Measurements from ENCODE around the gene CLPX. TPM values are rescaled to one million over a fixed set of nuclear protein-coding genes. Genes with fewer than 3 reads are reported as not detected.

CLPX gene
- total RNA-seq, 1 donor from 2014 or later, result 62.8 TPM

DNA sequence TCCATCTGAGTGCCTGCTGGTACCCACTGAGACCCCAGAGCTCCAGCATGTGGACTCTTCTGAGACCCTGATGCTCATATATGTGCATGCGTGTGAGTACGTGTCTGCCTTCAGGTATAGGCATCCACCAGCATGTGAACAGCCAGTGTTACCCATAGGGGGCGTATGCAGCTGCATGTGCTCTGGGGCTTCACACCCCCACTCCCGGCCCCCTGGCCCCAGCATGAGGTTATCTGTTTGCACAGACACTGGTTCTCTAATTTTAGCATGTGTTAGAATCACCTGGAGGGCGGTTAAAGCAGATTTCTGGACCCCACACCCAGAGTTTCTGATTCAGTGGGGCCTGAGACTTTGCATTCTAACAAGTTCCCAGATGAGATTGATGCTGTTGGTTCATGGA lies 27.0 kb upstream of the CLPX start:
- Mint-ChIP-seq H3K27ac (no peak overlapping the region), H3K4me1 (peaks cover 4% of the 10 kb centered on the region), H3K27me3 (no peaks in the 10 kb centered on the region), H3K36me3 (ENCODE audit: low read depth) (no peaks in the 10 kb centered on the region), H3K4me3 (no peak overlapping the region), H3K9me3 (no peaks in the 10 kb centered on the region)
- intact Hi-C loops (cut with micrococcal nuclease), result no loop called here
- peak; percentile 75 for DNase-seq

DNA sequence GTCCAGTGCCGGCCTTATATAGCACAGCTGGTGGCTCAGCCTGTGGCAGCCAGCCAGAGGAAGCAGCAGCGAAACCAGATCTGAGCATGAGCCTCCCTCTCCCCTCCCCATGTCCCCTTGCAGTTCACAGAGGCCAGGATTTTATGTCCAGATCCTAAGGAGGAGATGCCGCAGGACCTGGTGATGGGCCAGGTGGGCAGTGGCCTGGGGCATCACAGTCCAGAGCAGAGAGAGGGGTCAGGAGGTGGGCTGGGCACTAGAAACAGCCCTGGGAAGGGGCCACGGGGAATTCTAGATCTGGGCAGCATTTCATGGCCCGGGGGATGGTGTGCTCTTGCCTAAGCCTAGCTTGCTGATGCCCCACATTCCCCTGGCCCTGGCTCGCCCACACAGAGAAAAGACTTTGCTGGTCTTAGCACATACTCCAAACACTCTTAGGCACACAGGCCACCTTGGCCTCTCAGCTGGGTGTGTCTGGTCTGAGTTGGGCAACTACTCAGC lies 26.4 kb upstream of the CLPX start:
- H3K36me3 Mint-ChIP-seq (ENCODE audit: low read depth), result no peaks in the 10 kb centered on the region

DNA sequence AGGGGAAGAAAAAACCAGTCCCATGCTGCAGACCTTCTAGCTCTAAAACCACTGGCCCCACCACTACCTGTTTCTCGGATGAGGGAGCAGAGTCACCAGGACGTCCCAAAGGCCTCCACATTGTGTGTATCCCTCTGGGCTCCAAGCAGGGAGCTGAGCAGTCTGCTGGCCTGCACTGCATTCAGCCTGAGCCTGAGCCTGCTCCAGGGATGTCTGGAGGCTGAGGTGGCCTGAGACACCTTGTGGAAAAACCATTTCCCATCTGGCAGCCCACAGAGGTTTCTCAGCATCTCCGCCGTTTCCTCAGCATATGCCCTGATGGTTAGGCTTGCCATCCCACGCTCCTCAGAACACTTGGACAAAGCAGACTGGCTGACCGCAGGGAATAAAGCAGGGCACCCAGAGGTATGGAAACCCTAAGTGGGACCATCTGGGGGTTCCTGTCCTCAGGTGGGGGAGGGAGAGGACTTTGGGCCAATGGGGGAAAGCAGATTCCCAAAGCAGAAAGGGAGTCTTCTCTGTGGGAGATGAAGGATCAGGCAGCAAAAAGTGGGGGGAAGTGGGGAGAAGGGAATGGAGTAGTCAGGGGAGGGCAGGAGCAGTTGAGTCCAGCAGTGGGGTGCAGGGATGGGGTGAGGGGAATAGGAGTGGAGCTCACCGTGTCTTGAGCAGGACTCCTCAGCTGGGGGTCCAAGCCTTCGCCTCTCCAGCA lies 25.8 kb upstream of the CLPX start, which contains the start of gene CILP:
Gene CILP, minus strand, starts transcription at position 704 of the 712 bp plus-strand sequence. CDS start 1,718 bp downstream, outside the sequence.
- Mint-ChIP-seq H3K9me3 (no peaks in the 10 kb centered on the region), H3K27ac (no peak within 1 kb of the TSS), H3K4me3 (no peak within 1 kb of the TSS), H3K36me3 (ENCODE audit: low read depth) (no peaks in the 10 kb centered on the region), H3K4me1 (peaks cover 4% of the 10 kb centered on the region), H3K27me3 (no peaks in the 10 kb centered on the region)
- no peak for DNase-seq
- intact Hi-C loops (cut with micrococcal nuclease), result no loop called here

More for the DNA sequence above, 26.4 kb upstream of the CLPX start:
- no peaks in the 10 kb centered on the region for H3K27me3 Mint-ChIP-seq
- no peak for DNase-seq
- intact Hi-C loops (cut with micrococcal nuclease), result no loop called here
- no peak overlapping the region for H3K27ac Mint-ChIP-seq
- H3K4me3 Mint-ChIP-seq, result no peak overlapping the region
- H3K9me3 Mint-ChIP-seq, result no peaks in the 10 kb centered on the region
- H3K4me1 Mint-ChIP-seq, result peaks cover 4% of the 10 kb centered on the region

DNA sequence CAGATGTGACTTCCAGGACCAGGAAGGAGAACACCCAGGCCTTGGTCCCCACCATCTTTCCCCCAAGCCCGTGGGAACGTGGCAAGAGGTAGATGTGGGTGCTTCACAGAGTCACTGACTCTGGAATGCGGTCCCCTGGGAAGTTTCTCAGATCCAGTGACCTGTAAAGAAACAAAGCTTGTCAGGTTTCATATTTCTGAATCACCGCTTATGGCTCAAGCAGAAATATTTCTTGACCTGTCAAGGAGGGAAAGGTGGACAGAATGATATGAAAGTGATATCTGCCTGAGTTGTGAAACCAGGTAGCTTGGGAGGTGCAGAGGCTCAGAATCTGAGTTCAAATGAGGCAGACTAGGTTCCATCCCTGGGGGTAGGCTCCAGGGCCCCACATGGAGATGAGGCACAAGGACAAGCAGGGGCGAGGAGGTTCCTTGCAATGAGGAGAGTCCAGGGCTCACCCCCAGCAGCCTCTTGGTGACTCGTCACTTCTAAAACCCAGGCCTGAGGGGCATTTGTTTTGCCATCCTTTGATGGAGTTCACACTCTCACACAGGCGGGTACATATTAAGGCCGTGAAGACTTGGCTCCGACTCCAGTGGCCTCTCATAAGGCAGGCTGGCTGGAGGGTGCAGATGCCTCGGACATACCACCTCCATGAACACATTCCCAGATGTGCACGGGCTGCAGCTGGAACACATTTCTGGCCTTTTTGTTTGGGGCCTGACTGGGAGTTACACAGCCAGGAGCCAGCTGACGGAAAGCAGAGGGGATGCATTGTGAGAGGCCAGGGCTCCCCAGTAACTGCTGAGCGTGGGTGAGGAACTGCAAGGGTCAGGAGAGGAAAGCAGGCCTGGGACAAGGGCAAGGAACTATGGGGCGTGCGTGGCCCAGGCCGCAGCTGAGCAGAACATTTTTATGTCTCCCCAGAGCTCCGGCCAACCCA lies 24.8 kb upstream of the CLPX start:
- intact Hi-C loops (cut with micrococcal nuclease), result no loop called here
- Mint-ChIP-seq H3K4me3 (no peak overlapping the region), H3K27ac (no peak overlapping the region), H3K9me3 (no peaks in the 10 kb centered on the region), H3K27me3 (no peaks in the 10 kb centered on the region), H3K36me3 (ENCODE audit: low read depth) (no peaks in the 10 kb centered on the region), H3K4me1 (peaks cover 4% of the 10 kb centered on the region)
- DNase-seq, result no peak

DNA sequence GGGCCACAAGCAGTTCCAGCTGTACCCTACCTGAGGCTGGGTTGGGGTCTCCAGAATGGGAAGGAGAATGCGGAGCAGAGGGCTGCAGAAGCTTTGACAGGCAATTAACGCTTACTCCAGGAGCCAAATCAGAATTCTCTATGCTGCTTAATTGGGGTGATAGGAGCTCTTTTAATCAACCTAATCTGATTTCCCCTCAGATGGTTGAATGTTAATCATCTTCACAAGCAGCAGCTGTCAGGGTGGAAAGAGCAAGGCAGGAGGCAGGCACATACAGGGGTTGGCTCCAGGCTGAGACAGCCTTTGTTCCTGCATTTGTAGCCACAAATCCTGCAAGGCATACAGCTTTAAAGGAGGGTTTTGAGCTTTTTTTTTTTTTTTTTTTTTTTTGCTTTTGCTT lies 23.5 kb upstream of the CLPX start:
- Mint-ChIP-seq H3K27ac (no peak overlapping the region), H3K4me3 (no peak overlapping the region), H3K27me3 (peaks cover 3% of the 10 kb centered on the region), H3K36me3 (ENCODE audit: low read depth) (no peaks in the 10 kb centered on the region), H3K9me3 (no peaks in the 10 kb centered on the region), H3K4me1 (peaks cover 4% of the 10 kb centered on the region)
- intact Hi-C loops (cut with micrococcal nuclease), result no loop called here
- DNase-seq, result no peak

DNA sequence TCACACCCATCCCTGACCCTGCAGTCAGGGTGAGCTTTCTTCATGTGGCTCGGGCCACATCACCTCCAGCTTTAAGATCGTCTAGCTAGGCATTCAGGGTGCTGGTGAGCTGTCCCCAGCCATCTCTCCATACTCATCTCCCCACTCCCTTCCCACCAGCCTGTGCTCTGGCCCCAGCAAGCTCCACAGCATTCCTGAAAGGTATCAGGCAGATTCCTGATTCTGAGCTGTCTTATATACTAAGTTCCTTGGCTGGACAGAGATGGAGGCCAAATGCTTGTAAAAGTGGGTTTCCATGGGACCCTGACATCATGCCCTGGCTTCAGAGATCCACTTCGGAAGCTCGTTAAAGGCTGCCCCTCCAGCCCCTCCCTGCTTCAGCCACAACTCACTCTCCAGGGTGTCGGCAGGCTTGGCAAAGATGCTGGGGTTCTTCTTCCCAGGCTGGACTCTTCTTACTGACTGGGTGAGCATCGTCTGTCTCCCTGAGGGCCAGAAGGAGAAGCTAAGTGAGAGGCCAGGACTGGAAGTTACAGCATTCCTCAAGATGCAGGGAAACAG lies 22.2 kb upstream of the CLPX start:
- peaks cover 4% of the 10 kb centered on the region for H3K27me3 Mint-ChIP-seq
- intact Hi-C loops (cut with micrococcal nuclease), result no loop called here
- peaks cover 4% of the 10 kb centered on the region for H3K4me1 Mint-ChIP-seq
- H3K9me3 Mint-ChIP-seq, result no peaks in the 10 kb centered on the region
- H3K36me3 Mint-ChIP-seq (ENCODE audit: low read depth), result no peaks in the 10 kb centered on the region
- DNase-seq, result no peak
- H3K27ac Mint-ChIP-seq, result no peak overlapping the region
- H3K4me3 Mint-ChIP-seq, result no peak overlapping the region

DNA sequence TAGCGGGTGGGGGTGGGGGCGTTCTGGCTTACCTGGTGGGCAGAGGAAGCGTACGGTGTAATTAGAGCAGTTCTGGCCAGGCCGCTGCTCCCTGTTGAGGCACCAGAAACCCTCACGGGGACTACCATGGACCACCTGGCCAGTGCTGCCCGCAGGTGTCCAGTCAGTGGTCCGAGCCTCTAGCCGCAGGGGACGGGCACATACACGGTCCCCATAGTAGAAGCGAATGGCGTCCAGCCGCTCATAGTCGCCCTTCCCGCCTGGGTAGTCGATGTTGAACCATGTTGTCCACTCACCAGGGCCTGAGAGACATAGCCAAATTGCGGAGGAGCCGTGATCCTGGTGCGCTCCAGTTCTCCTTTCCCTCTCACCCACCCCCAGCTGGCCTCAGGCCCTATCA lies 21.6 kb upstream of the CLPX start:
- H3K27me3 Mint-ChIP-seq, result peaks cover 4% of the 10 kb centered on the region
- no peak overlapping the region for H3K27ac Mint-ChIP-seq
- no peak for DNase-seq
- no peaks in the 10 kb centered on the region for H3K9me3 Mint-ChIP-seq
- H3K4me3 Mint-ChIP-seq, result no peak overlapping the region
- no peaks in the 10 kb centered on the region for H3K4me1 Mint-ChIP-seq
- H3K36me3 Mint-ChIP-seq (ENCODE audit: low read depth), result no peaks in the 10 kb centered on the region
- intact Hi-C loops (cut with micrococcal nuclease), result no loop called here

DNA sequence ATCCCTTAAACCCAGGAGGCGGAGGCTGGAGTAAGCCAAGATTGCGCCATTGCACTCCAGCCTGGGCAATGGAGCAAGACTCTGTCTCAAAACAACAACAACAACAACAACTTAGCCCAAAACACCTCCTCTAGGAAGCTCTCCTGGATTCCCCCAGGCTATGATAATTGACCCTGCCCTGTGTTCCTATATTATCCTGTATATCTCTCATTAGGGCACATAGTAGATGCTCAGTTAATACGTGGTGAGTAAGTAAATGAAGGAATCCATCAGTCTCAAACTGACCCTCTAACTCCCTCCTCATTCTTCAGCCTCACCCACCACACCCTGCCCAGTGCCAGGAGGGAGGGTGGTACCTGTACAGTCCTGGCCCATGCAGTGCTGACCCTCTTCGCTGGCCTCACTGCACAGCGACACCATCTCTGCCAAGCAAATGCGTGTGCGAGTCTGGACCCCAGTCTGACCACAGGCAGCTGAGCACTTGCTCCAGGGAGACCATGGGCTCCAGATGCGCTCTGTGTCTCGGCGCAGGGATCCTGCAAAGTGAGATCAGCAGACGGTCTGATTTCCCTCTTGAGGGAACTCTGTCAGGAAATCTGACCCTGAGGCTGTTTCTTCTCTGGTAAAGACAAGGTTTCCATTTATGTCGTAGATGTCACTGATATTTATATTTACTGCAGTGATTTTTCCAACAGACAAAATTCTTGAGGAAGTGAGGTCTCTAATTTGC lies 20.0 kb upstream of the CLPX start:
- H3K27me3 Mint-ChIP-seq, result peaks cover 12% of the 10 kb centered on the region
- no peak overlapping the region for H3K27ac Mint-ChIP-seq
- H3K4me3 Mint-ChIP-seq, result no peak overlapping the region
- no peaks in the 10 kb centered on the region for H3K36me3 Mint-ChIP-seq (ENCODE audit: low read depth)
- H3K9me3 Mint-ChIP-seq, result no peaks in the 10 kb centered on the region
- H3K4me1 Mint-ChIP-seq, result no peaks in the 10 kb centered on the region
- intact Hi-C loops (cut with micrococcal nuclease), result no loop called here
- DNase-seq, result no peak

DNA sequence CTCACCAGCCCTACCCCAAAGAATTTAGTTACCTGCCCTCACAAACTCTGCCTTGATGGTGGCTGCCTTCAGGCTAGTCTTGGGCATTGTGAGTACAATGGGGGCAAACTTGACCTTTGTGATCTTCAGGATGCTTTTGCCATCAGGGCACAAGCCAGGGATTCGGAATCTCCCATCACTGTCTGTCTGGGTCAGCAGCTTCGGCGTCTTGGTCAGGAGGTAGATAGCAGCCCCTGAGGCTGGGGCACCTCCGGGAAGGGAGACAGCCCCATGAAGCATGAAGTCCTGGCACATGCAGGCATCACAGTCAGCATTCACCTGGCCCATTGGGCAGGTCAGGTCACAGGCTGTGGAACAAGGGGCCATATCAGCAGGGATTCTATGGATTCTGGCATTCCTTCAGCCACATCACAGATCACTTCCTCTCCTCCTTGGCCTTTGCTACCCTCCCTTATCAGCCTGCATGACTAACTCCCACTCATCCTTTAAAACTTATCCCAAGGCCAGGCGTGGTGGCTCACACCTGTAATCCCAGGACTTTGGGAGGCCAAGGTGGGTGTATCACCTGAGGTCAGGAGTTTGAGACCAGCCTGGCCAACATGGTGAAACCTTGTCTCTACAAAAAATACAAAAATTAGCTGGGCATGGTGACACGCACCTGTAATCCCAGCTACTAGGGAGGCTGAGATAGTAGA lies 19.2 kb upstream of the CLPX start:
- intact Hi-C loops (cut with micrococcal nuclease), result no loop called here
- Mint-ChIP-seq H3K9me3 (no peaks in the 10 kb centered on the region), H3K36me3 (ENCODE audit: low read depth) (no peaks in the 10 kb centered on the region), H3K4me3 (no peak overlapping the region), H3K4me1 (no peaks in the 10 kb centered on the region), H3K27me3 (peaks cover 12% of the 10 kb centered on the region), H3K27ac (no peak overlapping the region)
- DNase-seq, result no peak

DNA sequence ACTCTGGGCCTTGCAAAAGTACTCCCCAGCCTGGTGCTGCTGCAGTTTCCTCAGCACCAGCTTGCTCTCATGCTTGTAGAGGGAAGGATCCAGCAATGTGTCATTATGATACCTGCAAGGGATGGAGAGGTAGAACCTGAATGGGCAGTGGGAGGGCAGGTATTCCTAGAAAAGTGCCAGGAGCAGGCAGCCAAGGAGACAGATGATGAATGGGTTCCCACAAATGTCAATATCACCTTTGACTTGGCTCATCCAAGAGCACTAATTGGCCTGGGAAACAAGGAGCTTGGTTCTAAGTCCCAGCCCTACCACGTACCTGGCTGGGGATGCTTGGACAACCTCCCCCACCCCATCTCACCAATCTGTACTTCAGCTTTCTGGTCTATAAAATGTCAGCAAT lies 16.8 kb upstream of the CLPX start:
- DNase-seq, result no peak
- intact Hi-C loops (cut with micrococcal nuclease), result no loop called here
- Mint-ChIP-seq H3K4me3 (no peak overlapping the region), H3K36me3 (ENCODE audit: low read depth) (no peaks in the 10 kb centered on the region), H3K9me3 (no peaks in the 10 kb centered on the region), H3K27ac (no peak overlapping the region), H3K4me1 (no peaks in the 10 kb centered on the region), H3K27me3 (peaks cover 12% of the 10 kb centered on the region)

DNA sequence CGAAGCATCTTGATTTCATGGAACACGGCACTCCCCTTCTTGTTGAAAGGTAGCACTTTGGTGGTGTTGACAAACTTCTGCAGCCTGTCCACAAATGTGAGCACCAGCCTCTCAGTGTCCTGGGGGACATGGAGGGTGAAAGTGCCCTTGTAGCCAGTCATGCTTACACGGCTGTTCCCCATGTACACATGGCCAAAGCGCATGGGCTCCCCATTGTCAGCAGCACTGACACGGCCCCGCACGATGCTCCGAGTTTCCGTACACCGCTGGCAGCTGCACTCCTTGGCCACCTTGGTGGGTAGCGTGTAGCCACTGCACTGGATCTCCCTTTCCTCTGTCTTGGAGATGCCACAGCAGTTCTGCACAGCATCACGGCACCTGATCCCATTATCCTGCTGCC lies 13.4 kb upstream of the CLPX start:
- DNase-seq, result no peak
- Mint-ChIP-seq H3K9me3 (no peaks in the 10 kb centered on the region), H3K4me1 (no peaks in the 10 kb centered on the region), H3K4me3 (no peak overlapping the region), H3K27ac (no peak overlapping the region), H3K36me3 (ENCODE audit: low read depth) (no peaks in the 10 kb centered on the region), H3K27me3 (peaks cover 12% of the 10 kb centered on the region)
- intact Hi-C loops (cut with micrococcal nuclease), result no loop called here

DNA sequence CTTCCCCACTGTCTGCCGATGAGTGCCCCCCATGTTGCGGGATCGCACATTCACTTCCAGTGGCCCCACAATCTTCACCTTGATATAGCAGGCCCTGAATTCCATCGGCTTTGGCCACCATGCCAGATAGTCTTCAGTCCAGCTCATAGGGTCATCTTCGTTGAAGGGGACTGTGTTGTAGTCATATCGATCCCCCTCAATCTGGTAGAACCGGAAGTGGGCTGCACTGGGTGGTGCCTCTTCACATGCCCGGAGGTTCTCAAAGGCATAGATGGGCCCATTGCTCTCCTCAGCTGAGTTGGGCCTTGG lies 12.1 kb upstream of the CLPX start:
- no peak overlapping the region for H3K27ac Mint-ChIP-seq
- peaks cover 12% of the 10 kb centered on the region for H3K27me3 Mint-ChIP-seq
- no peaks in the 10 kb centered on the region for H3K36me3 Mint-ChIP-seq (ENCODE audit: low read depth)
- no peak overlapping the region for H3K4me3 Mint-ChIP-seq
- no peaks in the 10 kb centered on the region for H3K9me3 Mint-ChIP-seq
- DNase-seq, result no peak
- H3K4me1 Mint-ChIP-seq, result no peaks in the 10 kb centered on the region
- intact Hi-C loops (cut with micrococcal nuclease), result no loop called here

DNA sequence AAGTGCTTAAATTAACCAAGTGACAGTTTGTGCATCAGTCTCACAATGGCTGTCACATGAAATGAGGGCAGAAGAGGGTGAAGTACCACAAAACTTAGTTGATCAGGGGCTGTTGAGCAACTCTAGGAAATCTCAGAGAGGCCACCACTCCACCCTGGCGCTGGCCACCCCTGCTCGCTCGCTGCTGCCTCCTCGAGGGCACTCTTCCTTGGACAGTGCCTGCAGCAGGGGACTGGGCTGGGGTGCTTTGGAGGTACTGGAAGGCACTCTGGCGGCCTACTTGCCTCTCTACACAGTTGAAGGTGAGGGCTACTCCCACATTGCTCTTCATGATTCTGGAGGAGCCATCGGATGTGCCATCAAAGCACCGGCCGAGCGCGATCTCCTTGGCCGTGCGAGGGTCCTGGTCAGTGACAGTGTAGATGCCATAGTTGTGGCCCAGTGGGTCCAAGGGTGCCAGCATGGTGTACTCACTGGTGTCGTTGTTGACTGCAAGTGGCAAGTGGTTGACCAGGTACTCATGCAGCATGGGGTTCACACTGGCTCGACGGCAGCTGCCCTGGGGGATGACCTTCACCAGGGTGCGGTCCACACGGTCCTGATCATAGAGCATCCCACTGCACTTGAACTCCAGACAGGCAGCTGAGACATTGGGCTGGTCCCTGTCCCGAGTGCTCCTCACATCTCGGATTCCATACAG lies 11.6 kb upstream of the CLPX start:
- Mint-ChIP-seq H3K36me3 (ENCODE audit: low read depth) (no peaks in the 10 kb centered on the region), H3K27ac (no peak overlapping the region), H3K4me3 (no peak overlapping the region), H3K4me1 (no peaks in the 10 kb centered on the region), H3K9me3 (no peaks in the 10 kb centered on the region), H3K27me3 (peaks cover 12% of the 10 kb centered on the region)
- intact Hi-C loops (cut with micrococcal nuclease), result no loop called here
- DNase-seq, result no peak
